Measurements from ENCODE around the gene ELP4. TPM values are rescaled to one million over a fixed set of nuclear protein-coding genes. Genes with fewer than 3 reads are reported as not detected.
"Not testable (repeated sequence)": the region's sequence is repeated elsewhere in the genome, so short reads cannot be mapped to it uniquely, and the experiment has no call there.

Gene ELP4
- total RNA-seq, 4 donors from 2014 or later: 28.5 to 37.6 (median 32.3) TPM

- H3K27ac ChIP-seq: no peak overlapping the region
- 95% methylated on average over 1 of the region's 1 CpG for WGBS
- no peaks in the 10 kb centered on the region for H3K27me3 ChIP-seq
- TF ChIP-seq, protein P1, sequence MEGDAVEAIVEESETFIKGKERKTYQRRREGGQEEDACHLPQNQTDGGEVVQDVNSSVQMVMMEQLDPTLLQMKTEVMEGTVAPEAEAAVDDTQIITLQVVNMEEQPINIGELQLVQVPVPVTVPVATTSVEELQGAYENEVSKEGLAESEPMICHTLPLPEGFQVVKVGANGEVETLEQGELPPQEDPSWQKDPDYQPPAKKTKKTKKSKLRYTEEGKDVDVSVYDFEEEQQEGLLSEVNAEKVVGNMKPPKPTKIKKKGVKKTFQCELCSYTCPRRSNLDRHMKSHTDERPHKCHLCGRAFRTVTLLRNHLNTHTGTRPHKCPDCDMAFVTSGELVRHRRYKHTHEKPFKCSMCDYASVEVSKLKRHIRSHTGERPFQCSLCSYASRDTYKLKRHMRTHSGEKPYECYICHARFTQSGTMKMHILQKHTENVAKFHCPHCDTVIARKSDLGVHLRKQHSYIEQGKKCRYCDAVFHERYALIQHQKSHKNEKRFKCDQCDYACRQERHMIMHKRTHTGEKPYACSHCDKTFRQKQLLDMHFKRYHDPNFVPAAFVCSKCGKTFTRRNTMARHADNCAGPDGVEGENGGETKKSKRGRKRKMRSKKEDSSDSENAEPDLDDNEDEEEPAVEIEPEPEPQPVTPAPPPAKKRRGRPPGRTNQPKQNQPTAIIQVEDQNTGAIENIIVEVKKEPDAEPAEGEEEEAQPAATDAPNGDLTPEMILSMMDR (IDR thresholded peaks at IDR 0.05): no peak
- TF ChIP-seq POLR2AphosphoS5 (IDR thresholded peaks at IDR 0.05) (no peak), POLR2A (IDR thresholded peaks at IDR 0.05) (no peak)
- H3K9me3 ChIP-seq: no peaks in the 10 kb centered on the region
- DNase-seq (ENCODE audit: low spot score in 2 of 2): no peak
- no peaks in the 10 kb centered on the region for H3K36me3 ChIP-seq
- peaks cover 5% of the 10 kb centered on the region for H3K4me1 ChIP-seq
- no peak overlapping the region for H3K4me3 ChIP-seq
These were observed 46.4 kb downstream of the ELP4 start for GRCh38 chr11:31555938-31556337.

GRCh38 chr11:31558001-31558400 lies 48.4 kb downstream of the ELP4 start:
- no peaks in the 10 kb centered on the region for H3K9me3 ChIP-seq
- H3K4me1 ChIP-seq: peaks cover 5% of the 10 kb centered on the region
- TF ChIP-seq POLR2A (IDR thresholded peaks at IDR 0.05) (no peak), EP300 (IDR thresholded peaks at IDR 0.05) (no peak), POLR2AphosphoS5 (IDR thresholded peaks at IDR 0.05) (no peak)
- TF ChIP-seq, protein P1 (IDR thresholded peaks at IDR 0.05): no peak
- H3K27me3 ChIP-seq: no peaks in the 10 kb centered on the region
- no peak overlapping the region for H3K4me3 ChIP-seq
- no peaks in the 10 kb centered on the region for H3K36me3 ChIP-seq
- 26% methylated on average over 2 of the region's 2 CpGs for WGBS
- DNase-seq (ENCODE audit: low spot score in 2 of 2): no peak
- no peak overlapping the region for H3K27ac ChIP-seq

DNA sequence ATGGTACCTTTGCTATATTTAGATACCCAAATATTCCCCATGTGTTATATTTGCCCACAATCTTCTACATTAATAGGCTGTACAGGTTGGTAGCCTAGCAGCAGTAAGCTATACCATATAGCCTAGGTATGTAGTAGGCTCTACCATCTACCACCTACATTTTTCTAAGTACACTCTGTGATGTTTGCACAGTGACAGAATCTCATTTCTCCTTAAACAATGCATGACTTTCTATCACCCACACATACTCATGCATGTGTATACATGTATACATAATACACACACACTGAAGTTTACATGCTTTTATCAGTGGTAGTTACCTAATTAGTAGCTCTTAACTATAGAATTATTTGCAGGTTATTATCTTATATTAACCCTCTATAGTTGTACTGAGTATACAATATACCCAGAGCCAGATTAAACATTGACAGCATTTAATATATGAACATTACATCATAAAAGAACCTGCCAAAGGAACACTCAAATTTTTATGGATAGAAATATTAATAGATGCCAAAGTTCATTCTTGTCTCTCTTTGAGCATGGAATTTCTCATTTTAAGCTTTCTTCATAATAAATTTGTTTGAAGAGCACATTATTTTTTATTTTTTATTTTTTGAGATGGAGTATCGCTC lies 51.4 kb downstream of the ELP4 start:
- no peaks in the 10 kb centered on the region for H3K27me3 ChIP-seq
- H3K9me3 ChIP-seq: no peaks in the 10 kb centered on the region
- H3K27ac ChIP-seq: no peak overlapping the region
- peaks cover 5% of the 10 kb centered on the region for H3K4me1 ChIP-seq
- TF ChIP-seq EP300 (IDR thresholded peaks at IDR 0.05) (no peak), POLR2AphosphoS5 (IDR thresholded peaks at IDR 0.05) (no peak), POLR2A (IDR thresholded peaks at IDR 0.05) (no peak)
- TF ChIP-seq, protein P1 (IDR thresholded peaks at IDR 0.05): no peak
- no peak overlapping the region for H3K4me3 ChIP-seq
- no peaks in the 10 kb centered on the region for H3K36me3 ChIP-seq
- DNase-seq (ENCODE audit: low spot score in 2 of 2): no peak
- 94% methylated on average over 1 of the region's 1 CpG for WGBS

DNA sequence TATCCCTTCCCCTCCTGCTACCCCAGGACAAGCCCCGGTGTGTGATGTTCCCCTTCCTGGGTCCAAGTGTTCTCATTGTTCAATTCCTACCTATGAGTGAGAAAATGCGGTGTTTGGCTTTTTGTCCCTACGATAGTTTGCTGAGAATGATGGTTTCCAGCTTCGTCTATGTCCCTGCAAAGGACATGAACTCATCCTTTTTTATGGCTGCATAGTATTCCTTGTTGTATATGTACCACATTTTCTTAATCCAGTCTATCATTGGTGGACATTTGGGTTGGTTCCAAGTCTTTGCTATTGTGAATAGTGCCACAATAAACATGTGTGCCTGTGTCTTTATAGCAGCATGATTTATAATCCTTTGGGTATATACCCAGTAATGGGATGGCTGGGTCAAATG lies 55.0 kb downstream of the ELP4 start:
- WGBS: 92% methylated on average over 4 of the region's 4 CpGs
- H3K36me3 ChIP-seq; H3K27ac ChIP-seq; H3K4me1 ChIP-seq; H3K9me3 ChIP-seq; H3K4me3 ChIP-seq; H3K27me3 ChIP-seq; DNase-seq (ENCODE audit: low spot score in 2 of 2): not testable (repeated sequence)

GRCh38 chr11:31574133-31574532 lies 64.6 kb downstream of the ELP4 start:
- H3K9me3 ChIP-seq; DNase-seq (ENCODE audit: low spot score in 2 of 2); H3K4me1 ChIP-seq; H3K4me3 ChIP-seq; H3K36me3 ChIP-seq; H3K27me3 ChIP-seq; H3K27ac ChIP-seq: not testable (repeated sequence)
- 89% methylated on average over 4 of the region's 4 CpGs for WGBS

- WGBS: 96% methylated on average over 3 of the region's 3 CpGs
- H3K9me3 ChIP-seq; H3K4me3 ChIP-seq; H3K27ac ChIP-seq; H3K36me3 ChIP-seq; H3K4me1 ChIP-seq; DNase-seq (ENCODE audit: low spot score in 2 of 2); H3K27me3 ChIP-seq: not testable (repeated sequence)
These were observed 66.2 kb downstream of the ELP4 start for GRCh38 chr11:31575764-31576163.

- not testable (repeated sequence) for H3K4me1 ChIP-seq; H3K9me3 ChIP-seq; H3K27me3 ChIP-seq; H3K27ac ChIP-seq; H3K4me3 ChIP-seq; H3K36me3 ChIP-seq; DNase-seq (ENCODE audit: low spot score in 2 of 2)
- WGBS: 97% methylated on average over 3 of the region's 3 CpGs
These were observed 69.8 kb downstream of the ELP4 start for GRCh38 chr11:31579412-31579811.
